MCF 10A (cell line): ENCODE data around the gene ZC3H14. TPM values are rescaled to one million over a fixed set of nuclear protein-coding genes. Genes with fewer than 3 reads are reported as not detected.
A peak's percentile ranks its signal among the peaks of the same experiment; 100 is the strongest.

Source experiments
- BruUV-seq: library from RNA; stranded (reverse); fragments of 400-500 nt; replicated peaks from 2 replicates; lab custom pipeline; 2021; lab: Mats Ljungman, UMichigan
- CTCF ChIA-PET: fragments of 300-600 bp; sonication (Branson Sonifier 250); formaldehyde crosslinking; extraction: SDS; loops from one replicate; lab custom pipeline; 2021; ENCODE audit warnings: antibody characterized with exemption, inconsistent platforms; lab: Yijun Ruan, JAX
- POLR2A ChIA-PET: fragments of 300-600, 350-650 bp; sonication (Branson Sonifier 250); formaldehyde crosslinking; extraction: SDS; loops from one replicate; lab custom pipeline; 2020; ENCODE audit warnings: antibody characterized with exemption, inconsistent platforms; lab: Yijun Ruan, JAX
- DNase-seq: peaks from one replicate; pipeline ENCODE4 v3.0.0-alpha.2; 2018; ENCODE audit not compliant: unreplicated experiment
- H3K27ac Mint-ChIP-seq: one replicate; pipeline ENCODE4 v1.8.0; 2022; ENCODE audit warnings: mild to moderate bottlenecking, low read depth, mixed read lengths; ENCODE audit not compliant: unreplicated experiment
- H3K27me3 Mint-ChIP-seq: one replicate; pipeline ENCODE4 v1.8.0; 2022; ENCODE audit warnings: mixed read lengths; ENCODE audit not compliant: insufficient read depth, unreplicated experiment
- H3K36me3 Mint-ChIP-seq: one replicate; pipeline ENCODE4 v1.8.0; 2022; ENCODE audit warnings: mild to moderate bottlenecking, moderate library complexity, mixed read lengths; ENCODE audit not compliant: insufficient read depth, unreplicated experiment
- H3K4me1 Mint-ChIP-seq: one replicate; pipeline ENCODE4 v1.8.0; 2022; ENCODE audit warnings: mixed read lengths; ENCODE audit not compliant: insufficient read depth, unreplicated experiment
- H3K4me3 Mint-ChIP-seq: one replicate; pipeline ENCODE4 v1.8.0; 2022; ENCODE audit warnings: mild to moderate bottlenecking, moderate library complexity, mixed read lengths; ENCODE audit not compliant: unreplicated experiment
- H3K9me3 Mint-ChIP-seq: one replicate; pipeline ENCODE4 v1.8.0; 2022; ENCODE audit warnings: mixed read lengths; ENCODE audit not compliant: unreplicated experiment
- intact Hi-C: fragments of 100-400 bp; cut with micrococcal nuclease; formaldehyde crosslinking; loops from 2 replicates; pipeline ENCODE4 v1.14.1; 2022
- total RNA-seq: library from RNA; stranded (reverse); gene quantifications from 2 replicates; pipeline ENCODE4 v1.2.3, GENCODE V29; 2022
- TF ChIP-seq, protein P1 (sequence below): fragments of 200-600 bp; IDR thresholded peaks from one replicate; pipeline ENCODE4 v1.8.0; 2022; ENCODE audit warnings: antibody characterized with exemption, mild to moderate bottlenecking; ENCODE audit not compliant: unreplicated experiment

ZC3H14 gene
- total RNA-seq, 1 experiment from 2014 or later = 72.6 TPM

DNA sequence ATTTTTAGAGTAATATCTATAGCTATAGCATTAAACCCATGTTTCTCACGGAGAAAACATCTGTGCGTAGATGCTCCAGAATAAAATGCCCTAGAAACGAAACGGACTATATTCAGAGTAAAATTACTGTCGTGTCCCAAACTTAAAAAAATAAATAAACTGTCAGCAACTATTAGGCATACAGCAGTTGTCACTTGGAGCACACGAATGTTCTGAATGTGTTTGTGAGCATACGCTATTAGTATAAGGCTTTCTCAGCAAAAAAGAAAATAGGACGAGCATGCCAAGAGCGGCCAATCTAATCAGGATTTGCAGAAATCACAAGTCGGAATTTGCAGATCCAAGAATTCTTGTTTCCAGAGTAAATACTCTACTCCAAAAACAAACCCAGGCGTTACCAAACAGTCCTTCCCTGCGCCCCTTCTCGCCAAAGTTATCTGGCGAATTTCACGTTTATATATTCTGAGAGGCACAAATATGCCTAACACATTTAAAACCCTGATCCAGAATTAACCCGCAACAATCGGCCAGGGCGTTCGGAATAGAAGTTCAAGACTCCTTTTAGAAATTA, 8.9 kb upstream of the ZC3H14 start:
- TF ChIP-seq, protein P1, sequence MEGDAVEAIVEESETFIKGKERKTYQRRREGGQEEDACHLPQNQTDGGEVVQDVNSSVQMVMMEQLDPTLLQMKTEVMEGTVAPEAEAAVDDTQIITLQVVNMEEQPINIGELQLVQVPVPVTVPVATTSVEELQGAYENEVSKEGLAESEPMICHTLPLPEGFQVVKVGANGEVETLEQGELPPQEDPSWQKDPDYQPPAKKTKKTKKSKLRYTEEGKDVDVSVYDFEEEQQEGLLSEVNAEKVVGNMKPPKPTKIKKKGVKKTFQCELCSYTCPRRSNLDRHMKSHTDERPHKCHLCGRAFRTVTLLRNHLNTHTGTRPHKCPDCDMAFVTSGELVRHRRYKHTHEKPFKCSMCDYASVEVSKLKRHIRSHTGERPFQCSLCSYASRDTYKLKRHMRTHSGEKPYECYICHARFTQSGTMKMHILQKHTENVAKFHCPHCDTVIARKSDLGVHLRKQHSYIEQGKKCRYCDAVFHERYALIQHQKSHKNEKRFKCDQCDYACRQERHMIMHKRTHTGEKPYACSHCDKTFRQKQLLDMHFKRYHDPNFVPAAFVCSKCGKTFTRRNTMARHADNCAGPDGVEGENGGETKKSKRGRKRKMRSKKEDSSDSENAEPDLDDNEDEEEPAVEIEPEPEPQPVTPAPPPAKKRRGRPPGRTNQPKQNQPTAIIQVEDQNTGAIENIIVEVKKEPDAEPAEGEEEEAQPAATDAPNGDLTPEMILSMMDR = no peak
- H3K27me3 Mint-ChIP-seq = no peaks in the 10 kb centered on the region
- DNase-seq = peak; percentile 21
- H3K4me1 Mint-ChIP-seq = no peaks in the 10 kb centered on the region
- H3K9me3 Mint-ChIP-seq = no peaks in the 10 kb centered on the region
- peak overlapping the region; percentile 78 for H3K4me3 Mint-ChIP-seq
- peak overlapping the region; percentile 53 for H3K27ac Mint-ChIP-seq
- intact Hi-C loops = loop anchor here (2.0 to 10.0 kb wide), 2 partner anchors 61 to 539 kb away; no protein-coding TSS in a partner anchor
- POLR2A ChIA-PET = interaction anchor here (0.5 to 3.0 kb wide), 4 partner anchors 8 to 539 kb away, joined by 3 to 39 read pairs (median 10); partner anchors contain the start of genes EML5 and ZC3H14
- CTCF ChIA-PET = interaction anchor here (1.7 kb wide), 1 partner anchor 540 kb away, joined by 5 read pairs; no protein-coding TSS in a partner anchor
- peaks cover 7% of the 10 kb centered on the region for H3K36me3 Mint-ChIP-seq
- TSS peak; percentile 48 for BruUV-seq

DNA sequence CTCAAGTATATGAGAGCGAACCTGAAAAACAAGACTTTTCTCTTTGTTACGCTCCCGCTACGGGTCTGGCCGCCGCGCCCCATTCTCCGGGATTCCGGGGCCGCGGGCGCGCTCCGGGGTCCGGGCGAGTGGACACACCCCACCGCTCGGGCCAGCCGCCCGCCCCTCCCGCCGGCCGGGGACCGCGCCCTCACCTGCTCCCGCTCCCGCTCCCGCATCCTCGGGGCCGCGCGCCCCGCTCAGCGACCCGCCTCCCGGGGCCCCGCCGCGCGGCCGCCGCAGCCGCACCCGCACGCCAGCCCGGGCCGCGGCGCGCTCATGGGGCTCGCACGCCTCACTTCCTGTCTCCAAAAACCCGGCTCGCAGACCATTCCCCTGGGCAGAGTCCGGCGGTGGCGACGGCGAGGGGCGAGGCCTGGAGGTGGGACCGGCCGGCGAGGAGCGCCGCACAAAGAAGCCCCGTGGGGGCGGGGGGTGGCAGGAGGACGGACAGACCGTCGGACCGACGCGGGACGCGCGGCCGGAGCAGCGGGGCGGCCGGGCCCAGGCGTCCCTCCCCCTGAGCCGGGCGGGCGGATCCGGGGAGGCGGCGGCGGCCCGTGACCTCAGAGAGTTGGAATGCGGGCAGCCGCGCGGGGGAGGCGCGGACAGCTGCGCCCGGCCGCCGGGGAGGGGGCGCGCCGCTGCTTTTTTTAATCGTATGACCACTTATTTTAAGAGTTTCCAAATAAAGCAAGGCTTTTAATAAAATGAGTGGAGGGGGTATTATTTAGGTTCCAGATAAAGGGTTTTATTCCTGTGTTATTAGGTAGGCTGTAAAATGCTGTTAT, 8.2 kb upstream of the ZC3H14 start, which contains the start of gene PTPN21:
PTPN21 (minus strand) TSS at position 551 of the 830 bp plus-strand sequence. CDS start 4,590 bp downstream, outside the sequence.
- H3K4me3 Mint-ChIP-seq = peak within 1 kb of the TSS; percentile 78
- TF ChIP-seq, protein P1 = no peak
- peaks cover 4% of the 10 kb centered on the region for H3K36me3 Mint-ChIP-seq
- intact Hi-C loops = loop anchor here (10.0 kb wide), 1 partner anchor 540 kb away; no protein-coding TSS in a partner anchor
- H3K9me3 Mint-ChIP-seq = no peaks in the 10 kb centered on the region
- peak; percentile 73 for DNase-seq
- no peaks in the 10 kb centered on the region for H3K4me1 Mint-ChIP-seq
- no TSS peak for BruUV-seq
- CTCF ChIA-PET = interaction anchor here (1.2 kb wide), 1 partner anchor 87 kb away, joined by 3 read pairs; no protein-coding TSS in a partner anchor
- POLR2A ChIA-PET = interaction anchor here (0.7 to 1.4 kb wide), 4 partner anchors 9 to 270 kb away, joined by 3 to 8 read pairs (median 4); partner anchors contain the start of gene ZC3H14
- H3K27ac Mint-ChIP-seq = peak within 1 kb of the TSS; percentile 53
- no peaks in the 10 kb centered on the region for H3K27me3 Mint-ChIP-seq

DNA sequence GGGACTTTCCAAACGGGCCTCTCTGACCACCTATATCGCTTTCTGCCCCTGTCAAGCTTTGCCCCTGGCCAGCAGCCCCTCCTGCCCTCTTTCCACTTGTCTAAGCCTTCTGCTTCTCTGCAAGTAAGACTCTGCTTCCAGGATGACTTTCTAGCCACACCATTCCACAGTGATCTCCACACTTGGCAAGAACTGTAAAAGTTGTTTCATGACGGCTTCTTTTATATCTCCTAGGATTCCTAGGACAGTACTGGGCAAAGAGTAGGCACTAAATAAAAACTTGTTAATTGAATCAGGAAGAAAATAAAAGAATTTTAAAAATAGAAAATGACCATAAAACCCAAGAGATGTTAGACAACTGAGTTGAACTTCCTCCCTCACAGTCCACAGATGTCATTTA, 6.3 kb upstream of the ZC3H14 start:
- intact Hi-C loops = loop anchor here (10.0 kb wide), 1 partner anchor 542 kb away; no protein-coding TSS in a partner anchor
- Mint-ChIP-seq H3K4me3 (peak overlapping the region; percentile 13), H3K36me3 (no peaks in the 10 kb centered on the region), H3K9me3 (no peaks in the 10 kb centered on the region), H3K4me1 (no peaks in the 10 kb centered on the region), H3K27me3 (no peaks in the 10 kb centered on the region), H3K27ac (peak overlapping the region; percentile 70)
- ChIA-PET POLR2A (no interaction called here), CTCF (interaction anchor here (0.7 to 1.4 kb wide), 2 partner anchors 166 to 367 kb away, joined by 3 to 6 read pairs; no protein-coding TSS in a partner anchor)
- TF ChIP-seq, protein P1 = no peak
- DNase-seq = no peak
- no TSS peak for BruUV-seq
